GM12891 (cell line): ENCODE data around the gene ATF3.

Source experiments
- POLR2A ChIP-seq: IDR thresholded peaks from 2 replicates; pipeline ENCODE4 v1.6.1; 2011; ENCODE audit warnings: low read depth, low read length, control low read depth
- SPI1 ChIP-seq: IDR thresholded peaks from 2 replicates; pipeline ENCODE4 v1.6.1; 2011; ENCODE audit warnings: low read depth, low read length, control low read depth

GRCh38 chr1:212587888-212588510 is 20.6 kb upstream of the ATF3 start:
- TF ChIP-seq SPI1 (no peak), POLR2A (no peak)
